ENCODE data around the gene PALM2AKAP2.
"Not testable (repeated sequence)": the region's sequence is repeated elsewhere in the genome, so short reads cannot be mapped to it uniquely, and the experiment has no call there.

Gene PALM2AKAP2

GRCh38 chr9:109811876-109812275 is 31.9 kb downstream of the PALM2AKAP2 start:
- no peak for DNase-seq

GRCh38 chr9:109812331-109812730 is 32.3 kb downstream of the PALM2AKAP2 start:
- DNase-seq = no peak

- no peak for DNase-seq
Observed at GRCh38 chr9:109812818-109813281, 32.9 kb downstream of the PALM2AKAP2 start.

- DNase-seq = no peak
Observed at GRCh38 chr9:109813303-109813702, 33.3 kb downstream of the PALM2AKAP2 start.

GRCh38 chr9:109813829-109814228 is 33.8 kb downstream of the PALM2AKAP2 start:
- DNase-seq = no peak

GRCh38 chr9:109815366-109815947 is 35.5 kb downstream of the PALM2AKAP2 start:
- DNase-seq = no peak

- DNase-seq = no peak
Observed at GRCh38 chr9:109816490-109816889, 36.5 kb downstream of the PALM2AKAP2 start.

GRCh38 chr9:109817146-109817845 is 37.3 kb downstream of the PALM2AKAP2 start:
- no peak for DNase-seq

- peak; percentile 45 to 51 for DNase-seq
Observed at GRCh38 chr9:109817846-109818472, 38.0 kb downstream of the PALM2AKAP2 start.

GRCh38 chr9:109821711-109822110 is 41.7 kb downstream of the PALM2AKAP2 start:
- DNase-seq = no peak

GRCh38 chr9:109825383-109825782 is 45.4 kb downstream of the PALM2AKAP2 start:
- DNase-seq = not testable (repeated sequence)

- DNase-seq = no peak
Observed at GRCh38 chr9:109826559-109826958, 46.6 kb downstream of the PALM2AKAP2 start.

GRCh38 chr9:109828254-109828653 is 48.3 kb downstream of the PALM2AKAP2 start:
- no peak for DNase-seq

Measured in AML-193 (cell line).